ENCODE results near the gene LDLRAD4. TPM values are rescaled to one million over a fixed set of nuclear protein-coding genes. Genes with fewer than 3 reads are reported as not detected.

Gene LDLRAD4
- total RNA-seq, 1 donor from 2014 or later = 20.4 TPM

DNA sequence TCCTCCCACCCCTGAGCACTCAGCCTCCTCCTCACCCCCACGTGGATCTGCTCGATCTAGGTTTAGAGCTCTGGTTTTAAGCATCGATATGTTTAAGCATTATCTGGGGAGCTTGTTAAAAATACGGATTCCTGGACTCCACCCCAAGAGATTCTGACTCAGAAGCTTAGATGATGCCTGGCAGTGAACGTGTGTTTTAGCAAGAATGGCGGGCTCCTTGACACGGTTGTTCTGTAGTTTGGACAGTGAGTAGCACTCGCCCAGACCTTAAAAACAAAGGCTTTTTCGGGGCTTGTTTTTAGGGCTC lies 47.3 kb downstream of the LDLRAD4 start:
- Mint-ChIP-seq H3K9me3 (ENCODE audit: unreplicated experiment) (no peaks in the 10 kb centered on the region), H3K4me1 (ENCODE audit: unreplicated experiment) (peaks cover 40% of the 10 kb centered on the region)
- peak; percentile 19 for DNase-seq (ENCODE audit: extremely low spot score, unreplicated experiment)

GRCh38 chr18:13266218-13267100 lies 47.9 kb downstream of the LDLRAD4 start:
- H3K27me3 Mint-ChIP-seq (ENCODE audit: unreplicated experiment) = no peaks in the 10 kb centered on the region
- H3K9me3 Mint-ChIP-seq (ENCODE audit: unreplicated experiment) = no peaks in the 10 kb centered on the region
- H3K4me3 Mint-ChIP-seq (ENCODE audit: unreplicated experiment) = no peak overlapping the region
- no peak overlapping the region for H3K27ac Mint-ChIP-seq (ENCODE audit: unreplicated experiment)
- H3K4me1 Mint-ChIP-seq (ENCODE audit: unreplicated experiment) = peaks cover 34% of the 10 kb centered on the region
- TF ChIP-seq, protein P1, sequence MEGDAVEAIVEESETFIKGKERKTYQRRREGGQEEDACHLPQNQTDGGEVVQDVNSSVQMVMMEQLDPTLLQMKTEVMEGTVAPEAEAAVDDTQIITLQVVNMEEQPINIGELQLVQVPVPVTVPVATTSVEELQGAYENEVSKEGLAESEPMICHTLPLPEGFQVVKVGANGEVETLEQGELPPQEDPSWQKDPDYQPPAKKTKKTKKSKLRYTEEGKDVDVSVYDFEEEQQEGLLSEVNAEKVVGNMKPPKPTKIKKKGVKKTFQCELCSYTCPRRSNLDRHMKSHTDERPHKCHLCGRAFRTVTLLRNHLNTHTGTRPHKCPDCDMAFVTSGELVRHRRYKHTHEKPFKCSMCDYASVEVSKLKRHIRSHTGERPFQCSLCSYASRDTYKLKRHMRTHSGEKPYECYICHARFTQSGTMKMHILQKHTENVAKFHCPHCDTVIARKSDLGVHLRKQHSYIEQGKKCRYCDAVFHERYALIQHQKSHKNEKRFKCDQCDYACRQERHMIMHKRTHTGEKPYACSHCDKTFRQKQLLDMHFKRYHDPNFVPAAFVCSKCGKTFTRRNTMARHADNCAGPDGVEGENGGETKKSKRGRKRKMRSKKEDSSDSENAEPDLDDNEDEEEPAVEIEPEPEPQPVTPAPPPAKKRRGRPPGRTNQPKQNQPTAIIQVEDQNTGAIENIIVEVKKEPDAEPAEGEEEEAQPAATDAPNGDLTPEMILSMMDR (IDR thresholded peaks at IDR 0.05) = no peak
- DNase-seq (ENCODE audit: extremely low spot score, unreplicated experiment) = peak; percentile 73
- H3K36me3 Mint-ChIP-seq (ENCODE audit: unreplicated experiment) = no peaks in the 10 kb centered on the region

More for the DNA sequence above, 47.3 kb downstream of the LDLRAD4 start:
- H3K36me3 Mint-ChIP-seq (ENCODE audit: unreplicated experiment) = no peaks in the 10 kb centered on the region
- H3K27ac Mint-ChIP-seq (ENCODE audit: unreplicated experiment) = no peak overlapping the region
- TF ChIP-seq, protein P1 (IDR thresholded peaks at IDR 0.05) = no peak
- H3K27me3 Mint-ChIP-seq (ENCODE audit: unreplicated experiment) = no peaks in the 10 kb centered on the region
- H3K4me3 Mint-ChIP-seq (ENCODE audit: unreplicated experiment) = no peak overlapping the region

DNA sequence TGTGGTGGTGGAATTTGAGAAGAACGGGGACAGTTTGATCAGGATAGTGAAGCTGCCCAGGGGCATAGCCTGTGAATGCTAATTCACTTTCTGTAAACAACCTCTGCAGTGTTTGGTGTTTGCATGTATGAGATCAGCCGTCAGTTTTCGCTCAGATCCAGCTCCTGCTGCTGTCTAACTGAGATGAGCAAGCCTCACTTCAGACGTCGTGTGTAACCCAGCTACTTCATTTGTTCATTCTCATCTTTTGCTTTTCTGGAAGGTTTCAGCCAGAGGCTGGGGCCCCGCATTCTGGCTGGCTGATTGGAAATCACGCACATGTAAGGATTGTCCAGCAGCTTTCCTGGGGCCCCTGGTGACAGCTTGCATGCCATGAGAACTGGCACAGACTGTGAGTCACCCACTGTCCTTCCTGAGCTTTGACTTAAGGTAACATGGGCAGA lies 48.9 kb downstream of the LDLRAD4 start:
- TF ChIP-seq, protein P1 (IDR thresholded peaks at IDR 0.05) = no peak
- peak overlapping the region; percentile 0 for H3K27ac Mint-ChIP-seq (ENCODE audit: unreplicated experiment)
- H3K4me1 Mint-ChIP-seq (ENCODE audit: unreplicated experiment) = peaks cover 30% of the 10 kb centered on the region
- H3K4me3 Mint-ChIP-seq (ENCODE audit: unreplicated experiment) = no peak overlapping the region
- no peaks in the 10 kb centered on the region for H3K9me3 Mint-ChIP-seq (ENCODE audit: unreplicated experiment)
- no peaks in the 10 kb centered on the region for H3K27me3 Mint-ChIP-seq (ENCODE audit: unreplicated experiment)
- no peaks in the 10 kb centered on the region for H3K36me3 Mint-ChIP-seq (ENCODE audit: unreplicated experiment)
- peak; percentile 66 for DNase-seq (ENCODE audit: extremely low spot score, unreplicated experiment)

- no peaks in the 10 kb centered on the region for H3K36me3 Mint-ChIP-seq (ENCODE audit: unreplicated experiment)
- H3K4me1 Mint-ChIP-seq (ENCODE audit: unreplicated experiment) = peaks cover 30% of the 10 kb centered on the region
- TF ChIP-seq, protein P1 (IDR thresholded peaks at IDR 0.05) = no peak
- H3K9me3 Mint-ChIP-seq (ENCODE audit: unreplicated experiment) = no peaks in the 10 kb centered on the region
- peak; percentile 64 for DNase-seq (ENCODE audit: extremely low spot score, unreplicated experiment)
- H3K4me3 Mint-ChIP-seq (ENCODE audit: unreplicated experiment) = no peak overlapping the region
- H3K27me3 Mint-ChIP-seq (ENCODE audit: unreplicated experiment) = no peaks in the 10 kb centered on the region
- peak overlapping the region; percentile 43 for H3K27ac Mint-ChIP-seq (ENCODE audit: unreplicated experiment)
Observed at GRCh38 chr18:13268158-13269012, 49.8 kb downstream of the LDLRAD4 start.

DNA sequence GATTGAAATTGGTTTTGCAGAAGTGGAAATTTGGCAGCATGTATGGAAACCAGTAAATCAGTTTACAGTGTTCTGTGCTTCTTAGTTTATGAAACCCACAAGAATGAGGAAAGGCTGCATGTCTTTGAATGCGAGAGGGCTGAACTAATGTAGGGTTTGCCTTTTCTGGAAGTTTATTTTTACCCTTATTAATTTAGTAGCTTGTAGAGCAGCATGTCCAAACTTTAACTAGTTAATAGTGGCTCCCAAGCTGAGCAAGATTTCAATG lies 50.4 kb downstream of the LDLRAD4 start:
- Mint-ChIP-seq H3K36me3 (ENCODE audit: unreplicated experiment) (no peaks in the 10 kb centered on the region), H3K4me3 (ENCODE audit: unreplicated experiment) (no peak overlapping the region), H3K4me1 (ENCODE audit: unreplicated experiment) (peaks cover 30% of the 10 kb centered on the region), H3K27me3 (ENCODE audit: unreplicated experiment) (no peaks in the 10 kb centered on the region), H3K27ac (ENCODE audit: unreplicated experiment) (peak overlapping the region; percentile 43), H3K9me3 (ENCODE audit: unreplicated experiment) (no peaks in the 10 kb centered on the region)
- TF ChIP-seq, protein P1 (IDR thresholded peaks at IDR 0.05) = no peak
- DNase-seq (ENCODE audit: extremely low spot score, unreplicated experiment) = no peak
